OCI-LY3 (cell line): Measurements from ENCODE around the gene RARRES1.

Experiments
- H2AFZ ChIP-seq: fragments of 200-600, 300-600 bp; shearing (Covaris generic); 2 replicates; pipeline ENCODE4 v1.6.0; 2014; ENCODE audit warnings: antibody characterized with exemption, low read depth, low read length
- H3K27ac ChIP-seq: fragments of 200-600, 300-600 bp; sonication (generic); 2 replicates; pipeline ENCODE4 v1.5.1; 2014; ENCODE audit warnings: mild to moderate bottlenecking, low read length, moderate library complexity, mixed read lengths
- H3K27me3 ChIP-seq: fragments of 200-600, 300-600 bp; sonication (generic); 2 replicates; pipeline ENCODE4 v1.6.1; 2014; ENCODE audit warnings: low read depth, low read length, mixed read lengths
- H3K36me3 ChIP-seq: fragments of 200-600, 300-600 bp; sonication (generic); replicated peaks from 2 replicates; pipeline ENCODE3; 2014; ENCODE audit warnings: low read depth, low read length, mixed read lengths
- H3K4me1 ChIP-seq: fragments of 300-600, 200-600 bp; sonication (generic); 2 replicates; pipeline ENCODE4 v1.6.1; 2014; ENCODE audit warnings: low read length, mixed read lengths
- H3K4me2 ChIP-seq: fragments of 200-600, 300-600 bp; sonication (generic); 2 replicates; pipeline ENCODE4 v1.6.1; 2014; ENCODE audit warnings: low read length, mixed read lengths
- H3K4me3 ChIP-seq: fragments of 300-600, 200-600 bp; sonication (generic); 2 replicates; pipeline ENCODE4 v1.5.1; 2014; ENCODE audit warnings: antibody characterized with exemption, mild to moderate bottlenecking, low read length, moderate library complexity
- H3K79me2 ChIP-seq: fragments of 300-600, 200-600 bp; shearing (Covaris generic); 2 replicates; pipeline ENCODE4 v1.6.1; 2014; ENCODE audit warnings: mild to moderate bottlenecking, low read length, mixed read lengths
- H3K9ac ChIP-seq: fragments of 300-600, 200-600 bp; shearing (Covaris generic); 2 replicates; pipeline ENCODE4 v1.6.0; 2014; ENCODE audit warnings: mild to moderate bottlenecking, low read length, moderate library complexity
- H3K9me3 ChIP-seq: fragments of 200-600, 300-600 bp; shearing (Covaris generic); 2 replicates; pipeline ENCODE4 v1.6.1; 2014; ENCODE audit warnings: low read length, mixed read lengths; ENCODE audit not compliant: insufficient read depth
- H4K20me1 ChIP-seq: fragments of 200-600, 300-600 bp; sonication (generic); 2 replicates; pipeline ENCODE4 v1.6.1; 2016; ENCODE audit warnings: low read length, mixed read lengths; ENCODE audit not compliant: insufficient read depth
- CTCF ChIP-seq: fragments of 200-600, 300-600 bp; sonication (generic); IDR thresholded peaks from 2 replicates; pipeline ENCODE4 v1.5.1; 2014; ENCODE audit warnings: antibody characterized with exemption, low read length, low read depth
- EZH2phosphoT487 ChIP-seq: fragments of 200-600 bp; shearing (Covaris generic); IDR thresholded peaks from 2 replicates; pipeline ENCODE4 v1.6.1; 2018; ENCODE audit warnings: antibody characterized with exemption, mixed run types, low read depth

RARRES1 gene

DNA sequence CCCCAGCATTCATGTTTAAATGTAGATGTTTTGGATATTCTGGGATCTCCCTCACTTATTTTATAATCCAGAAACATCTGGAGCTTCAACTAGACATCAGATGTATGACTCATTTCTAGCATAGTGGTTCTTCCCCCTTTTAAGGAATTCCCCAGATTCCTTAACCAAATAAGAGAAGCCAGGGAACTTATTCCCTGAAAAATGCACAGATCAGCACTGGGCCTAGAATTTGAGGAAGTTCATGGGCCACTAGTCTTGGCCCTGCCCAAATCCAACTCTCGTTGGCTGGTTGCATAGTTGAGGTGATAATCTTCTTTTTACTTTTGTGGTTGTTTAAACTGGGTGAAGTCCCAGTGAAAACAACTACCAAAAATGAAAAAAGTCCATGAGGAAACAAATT lies 20.4 kb downstream of the RARRES1 start:
- no peaks in the 10 kb centered on the region for H4K20me1 ChIP-seq
- no peak overlapping the region for H2AFZ ChIP-seq
- H3K4me3 ChIP-seq, result no peak overlapping the region
- H3K9ac ChIP-seq, result no peak overlapping the region
- no peak overlapping the region for H3K27ac ChIP-seq
- H3K36me3 ChIP-seq, result peaks cover 25% of the 10 kb centered on the region
- no peaks in the 10 kb centered on the region for H3K9me3 ChIP-seq
- TF ChIP-seq CTCF (no peak), EZH2phosphoT487 (no peak)
- H3K79me2 ChIP-seq, result no peaks in the 10 kb centered on the region
- no peak overlapping the region for H3K4me2 ChIP-seq
- peaks cover 9% of the 10 kb centered on the region for H3K4me1 ChIP-seq
- no peaks in the 10 kb centered on the region for H3K27me3 ChIP-seq

GRCh38 chr3:158710601-158711000 lies 21.7 kb downstream of the RARRES1 start:
- H3K4me2 ChIP-seq, result no peak overlapping the region
- H3K4me3 ChIP-seq, result no peak overlapping the region
- no peaks in the 10 kb centered on the region for H3K9me3 ChIP-seq
- H3K4me1 ChIP-seq, result peaks cover 9% of the 10 kb centered on the region
- H3K27me3 ChIP-seq, result no peaks in the 10 kb centered on the region
- TF ChIP-seq CTCF (no peak), EZH2phosphoT487 (no peak)
- H4K20me1 ChIP-seq, result no peaks in the 10 kb centered on the region
- no peak overlapping the region for H2AFZ ChIP-seq
- peaks cover 25% of the 10 kb centered on the region for H3K36me3 ChIP-seq
- H3K79me2 ChIP-seq, result no peaks in the 10 kb centered on the region
- H3K27ac ChIP-seq, result no peak overlapping the region
- H3K9ac ChIP-seq, result no peak overlapping the region

DNA sequence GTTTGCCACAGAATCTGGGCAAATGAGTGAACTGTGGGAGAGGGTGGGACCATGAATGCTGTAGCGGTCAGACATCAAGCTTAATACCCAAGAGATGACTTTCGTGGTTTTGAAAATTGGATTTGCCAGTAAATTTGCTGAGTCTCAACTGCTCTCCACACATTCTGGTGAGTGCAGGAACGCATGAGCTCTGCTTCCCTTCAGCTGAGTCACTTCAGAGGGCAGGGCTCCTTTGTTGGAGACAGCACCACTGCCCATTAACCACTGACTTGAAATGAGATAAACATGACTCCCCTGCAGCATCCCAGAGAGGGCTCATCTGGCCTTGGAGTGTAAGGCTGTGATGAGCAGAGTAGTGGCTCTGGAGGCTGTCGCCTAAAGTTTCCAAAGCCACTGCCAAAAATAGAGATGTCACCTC lies 22.6 kb downstream of the RARRES1 start:
- Histone ChIP-seq H3K79me2 (no peaks in the 10 kb centered on the region), H3K9me3 (no peaks in the 10 kb centered on the region), H3K27ac (no peak overlapping the region), H3K9ac (no peak overlapping the region), H3K4me3 (no peak overlapping the region), H3K36me3 (peaks cover 29% of the 10 kb centered on the region), H4K20me1 (no peaks in the 10 kb centered on the region), H3K4me1 (peaks cover 9% of the 10 kb centered on the region), H3K27me3 (no peaks in the 10 kb centered on the region), H3K4me2 (no peak overlapping the region), H2AFZ (no peak overlapping the region)
- no peak for TF ChIP-seq CTCF
- TF ChIP-seq EZH2phosphoT487, result no peak

GRCh38 chr3:158703566-158703965 lies 28.7 kb downstream of the RARRES1 start:
- Histone ChIP-seq H3K27me3 (no peaks in the 10 kb centered on the region), H3K27ac (no peak overlapping the region), H3K4me1 (no peaks in the 10 kb centered on the region), H3K4me3 (no peak overlapping the region), H3K36me3 (peaks cover 11% of the 10 kb centered on the region), H3K4me2 (no peak overlapping the region), H2AFZ (no peak overlapping the region), H3K9ac (no peak overlapping the region), H3K79me2 (no peaks in the 10 kb centered on the region), H3K9me3 (no peaks in the 10 kb centered on the region), H4K20me1 (no peaks in the 10 kb centered on the region)
- no peak for TF ChIP-seq CTCF
- TF ChIP-seq EZH2phosphoT487, result no peak
